Liver (tissue), 9 donors: ENCODE measurements around the gene KAZN. TPM values are rescaled to one million over a fixed set of nuclear protein-coding genes. Genes with fewer than 3 reads are reported as not detected.

ENCODE experiments used
- DNase-seq: peaks from one replicate; pipeline ENCODE4 v3.0.0-alpha.2; 2017; ENCODE audit warnings: low spot score
- H3K27ac ChIP-seq, 2 donors: one replicate each; pipeline ENCODE4 v1.7.0; 2013; ENCODE audit warnings: inconsistent platforms in 2 of 2, low read length in 2 of 2, control low read depth in 1 of 2, low read depth in 1 of 2, mild to moderate bottlenecking in 1 of 2
- H3K27me3 ChIP-seq, 4 donors: one replicate each; pipeline versions ENCODE4 v1.6.1 to v1.7.0; 2013; ENCODE audit warnings: low read length in 3 of 4, inconsistent platforms in 1 of 4, mild to moderate bottlenecking in 1 of 4, moderate library complexity in 1 of 4; ENCODE audit not compliant: control insufficient read depth in 4 of 4, insufficient read depth in 4 of 4
- H3K36me3 ChIP-seq, 4 donors: one replicate each; pipeline versions ENCODE4 v1.6.1 to v1.7.0; 2013; ENCODE audit warnings: low read length in 3 of 4, mild to moderate bottlenecking in 3 of 4, low read depth in 1 of 4, moderate library complexity in 1 of 4; ENCODE audit not compliant: control insufficient read depth in 4 of 4, insufficient read depth in 3 of 4
- H3K4me1 ChIP-seq, 4 donors: one replicate each; pipeline versions ENCODE4 v1.6.1 to v1.7.0; 2013; ENCODE audit warnings: low read length in 3 of 4, mild to moderate bottlenecking in 3 of 4, moderate library complexity in 1 of 4; ENCODE audit not compliant: control insufficient read depth in 4 of 4, insufficient read depth in 4 of 4
- H3K4me3 ChIP-seq, 3 donors: one replicate each; pipeline versions ENCODE4 v1.6.1 to v1.7.0; 2013; ENCODE audit warnings: low read length in 3 of 3, control low read depth in 1 of 3, low read depth in 1 of 3, mild to moderate bottlenecking in 1 of 3
- H3K9ac ChIP-seq, 2 donors: one replicate each; pipeline ENCODE4 v1.7.0; 2013; ENCODE audit warnings: low read length in 2 of 2, mild to moderate bottlenecking in 2 of 2, moderate library complexity in 2 of 2, control low read depth in 1 of 2, low read depth in 1 of 2
- H3K9me3 ChIP-seq, 4 donors: one replicate each; pipeline versions ENCODE4 v1.6.1 to v1.7.0; 2013; ENCODE audit warnings: low read length in 3 of 4; ENCODE audit not compliant: control insufficient read depth in 4 of 4
- EGR1 ChIP-seq, 2 donors: IDR thresholded peaks; 2 replicates each; pipeline ENCODE4 v1.6.1; 2016 to 2018; ENCODE audit warnings: antibody characterized with exemption in 2 of 2, low read depth in 2 of 2
- FOXA1 ChIP-seq: IDR thresholded peaks from 2 replicates; pipeline ENCODE4 v1.6.1; 2016; ENCODE audit warnings: antibody characterized with exemption
- FOXA2 ChIP-seq: IDR thresholded peaks from 2 replicates; pipeline ENCODE4 v1.6.1; 2016; ENCODE audit warnings: antibody characterized with exemption
- GABPA ChIP-seq, 2 donors: IDR thresholded peaks in 1 of 2; conservative IDR thresholded peaks in 1 of 2; 2 replicates each; pipeline ENCODE4 v1.6.1; 2016; ENCODE audit warnings: antibody characterized with exemption in 2 of 2, mild to moderate bottlenecking in 1 of 2, moderate library complexity in 1 of 2
- HNF4A ChIP-seq, 2 donors: conservative IDR thresholded peaks; 2 replicates each; pipeline ENCODE4 v1.6.1; 2016; ENCODE audit warnings: antibody characterized with exemption in 2 of 2, mild to moderate bottlenecking in 2 of 2
- HNF4G ChIP-seq: IDR thresholded peaks from 2 replicates; pipeline ENCODE4 v1.6.1; 2016; ENCODE audit warnings: antibody characterized with exemption
- JUND ChIP-seq, 2 donors: IDR thresholded peaks; 2 replicates each; pipeline ENCODE4 v1.6.1; 2016; ENCODE audit warnings: antibody characterized with exemption in 2 of 2
- NR2F2 ChIP-seq: IDR thresholded peaks from 2 replicates; pipeline ENCODE4 v1.6.1; 2016; ENCODE audit warnings: antibody characterized with exemption
- RAD21 ChIP-seq, 2 donors: IDR thresholded peaks; 2 replicates each; pipeline ENCODE4 v1.6.1; 2016; ENCODE audit warnings: antibody characterized with exemption in 2 of 2, mild to moderate bottlenecking in 2 of 2
- RXRA ChIP-seq, 2 donors: IDR thresholded peaks; 2 replicates each; pipeline ENCODE4 v1.6.1; 2017 to 2018; ENCODE audit warnings: antibody characterized with exemption in 2 of 2, mild to moderate bottlenecking in 1 of 2
- SP1 ChIP-seq: IDR thresholded peaks from 2 replicates; pipeline ENCODE4 v1.6.1; 2018; ENCODE audit warnings: antibody characterized with exemption, mild to moderate bottlenecking
- TAF1 ChIP-seq: conservative IDR thresholded peaks from 2 replicates; pipeline ENCODE4 v1.6.1; 2016; ENCODE audit warnings: antibody characterized with exemption, mild to moderate bottlenecking
- YY1 ChIP-seq: IDR thresholded peaks from 2 replicates; pipeline ENCODE4 v1.6.1; 2016; ENCODE audit warnings: antibody characterized with exemption, mild to moderate bottlenecking
- WGBS: extraction: QIAGEN DNeasy Blood & Tissue Kit; methylation state at CpG from one replicate; pipeline ENCODE4 v1.1.7; 2013; 5-methylcytosine and 5-hydroxymethylcytosine counted together
- polyA plus RNA-seq, 2 donors: library from polyadenylated mRNA; stranded (reverse) in 1 of 2; unstranded in 1 of 2; fragments of 200-250 nt in 1 of 2; fragments of >200 nt in 1 of 2; fragmentation: Nextera tagmentation in 1 of 2; extraction: Ambion mirVana in 1 of 2; gene quantifications; one replicate each; pipeline versions ENCODE4 v1.2.1 to v1.2.3, GENCODE V29; 2013 to 2015
- total RNA-seq, 2 donors: library from RNA; depleted of rRNA; stranded (reverse); fragments of >200 nt; gene quantifications; one replicate each; pipeline ENCODE4 v1.2.3, GENCODE V29; 2014
- TF ChIP-seq, protein P1 (sequence below): IDR thresholded peaks from 2 replicates; pipeline ENCODE4 v1.6.1; 2016; ENCODE audit warnings: antibody characterized with exemption
- TF ChIP-seq, protein P2 (sequence below): IDR thresholded peaks from 2 replicates; pipeline ENCODE4 v1.6.1; 2016; ENCODE audit warnings: antibody characterized with exemption, mild to moderate bottlenecking
- TF ChIP-seq, protein P3 (sequence below): IDR thresholded peaks from 2 replicates; pipeline ENCODE4 v1.6.1; 2016; ENCODE audit warnings: antibody characterized with exemption
- TF ChIP-seq, protein P4 (sequence below): fragments of 150-350 bp; IDR thresholded peaks from 2 replicates; pipeline ENCODE4 v1.5.1; 2017; ENCODE audit warnings: improper control_type of control experiment, low read depth, low read length; ENCODE audit not compliant: missing input control
- TF ChIP-seq, protein P5 (sequence below): IDR thresholded peaks from 2 replicates; pipeline ENCODE4 v1.6.1; 2016; ENCODE audit warnings: antibody characterized with exemption
- donor health status: healthy.
- donor health status: healthy.
- donor health status: healthy.
- donor health status: healthy.
- donor health status: healthy.

KAZN gene
- total and polyA plus RNA-seq, 4 donors = 1.9 to 6.9 (median 2.4) TPM

DNA sequence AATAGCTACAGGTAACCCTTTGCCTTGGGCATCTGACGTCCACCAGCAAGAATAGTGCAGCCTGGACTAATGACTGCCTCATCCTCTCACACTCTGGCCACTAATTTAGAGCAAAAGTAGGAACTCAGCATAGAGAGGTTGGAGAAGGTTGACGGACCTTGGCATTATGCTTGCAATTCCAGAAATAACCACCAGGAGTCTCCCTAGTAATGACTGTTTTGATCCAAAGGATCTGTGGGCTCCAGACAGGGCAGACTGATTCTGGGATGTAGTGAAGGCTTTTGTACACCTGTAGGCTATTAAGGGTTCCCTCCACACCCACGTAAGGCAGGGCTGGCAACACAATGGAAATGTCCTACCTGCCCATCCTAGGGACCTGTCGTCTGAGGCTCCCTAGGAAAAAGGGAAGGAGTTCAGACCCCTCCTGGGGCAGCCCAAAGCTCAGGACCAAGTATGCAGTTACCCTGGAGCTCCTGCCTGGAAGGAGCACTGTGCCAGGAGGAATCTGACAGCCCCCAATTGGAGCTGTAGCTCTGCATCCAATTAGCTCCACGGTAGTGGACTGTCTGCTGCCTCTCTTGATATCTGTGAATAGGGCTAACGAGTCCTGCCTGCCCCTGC, 464.1 kb downstream of the KAZN start:
- Histone ChIP-seq H3K4me3 (no peak overlapping the region), H3K36me3 (no peaks in the 10 kb centered on the region), H3K9me3 (peaks cover 0 to 7% (median 3%) of the 10 kb centered on the region in 4 donors), H3K4me1 (no peaks in the 10 kb centered on the region), H3K27me3 (no peaks in the 10 kb centered on the region), H3K27ac (no peak overlapping the region), H3K9ac (no peak overlapping the region)
- DNase-seq = no peak
- TF ChIP-seq TAF1 = no peak
- no peak for TF ChIP-seq EGR1 (IDR thresholded peaks at IDR 0.05; ENCODE audit: low read depth in 2 of 2)
- TF ChIP-seq NR2F2 = no peak
- TF ChIP-seq FOXA1 = no peak
- TF ChIP-seq, protein P1, sequence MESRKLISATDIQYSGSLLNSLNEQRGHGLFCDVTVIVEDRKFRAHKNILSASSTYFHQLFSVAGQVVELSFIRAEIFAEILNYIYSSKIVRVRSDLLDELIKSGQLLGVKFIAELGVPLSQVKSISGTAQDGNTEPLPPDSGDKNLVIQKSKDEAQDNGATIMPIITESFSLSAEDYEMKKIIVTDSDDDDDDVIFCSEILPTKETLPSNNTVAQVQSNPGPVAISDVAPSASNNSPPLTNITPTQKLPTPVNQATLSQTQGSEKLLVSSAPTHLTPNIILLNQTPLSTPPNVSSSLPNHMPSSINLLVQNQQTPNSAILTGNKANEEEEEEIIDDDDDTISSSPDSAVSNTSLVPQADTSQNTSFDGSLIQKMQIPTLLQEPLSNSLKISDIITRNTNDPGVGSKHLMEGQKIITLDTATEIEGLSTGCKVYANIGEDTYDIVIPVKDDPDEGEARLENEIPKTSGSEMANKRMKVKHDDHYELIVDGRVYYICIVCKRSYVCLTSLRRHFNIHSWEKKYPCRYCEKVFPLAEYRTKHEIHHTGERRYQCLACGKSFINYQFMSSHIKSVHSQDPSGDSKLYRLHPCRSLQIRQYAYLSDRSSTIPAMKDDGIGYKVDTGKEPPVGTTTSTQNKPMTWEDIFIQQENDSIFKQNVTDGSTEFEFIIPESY = no peak
- TF ChIP-seq, protein P2, sequence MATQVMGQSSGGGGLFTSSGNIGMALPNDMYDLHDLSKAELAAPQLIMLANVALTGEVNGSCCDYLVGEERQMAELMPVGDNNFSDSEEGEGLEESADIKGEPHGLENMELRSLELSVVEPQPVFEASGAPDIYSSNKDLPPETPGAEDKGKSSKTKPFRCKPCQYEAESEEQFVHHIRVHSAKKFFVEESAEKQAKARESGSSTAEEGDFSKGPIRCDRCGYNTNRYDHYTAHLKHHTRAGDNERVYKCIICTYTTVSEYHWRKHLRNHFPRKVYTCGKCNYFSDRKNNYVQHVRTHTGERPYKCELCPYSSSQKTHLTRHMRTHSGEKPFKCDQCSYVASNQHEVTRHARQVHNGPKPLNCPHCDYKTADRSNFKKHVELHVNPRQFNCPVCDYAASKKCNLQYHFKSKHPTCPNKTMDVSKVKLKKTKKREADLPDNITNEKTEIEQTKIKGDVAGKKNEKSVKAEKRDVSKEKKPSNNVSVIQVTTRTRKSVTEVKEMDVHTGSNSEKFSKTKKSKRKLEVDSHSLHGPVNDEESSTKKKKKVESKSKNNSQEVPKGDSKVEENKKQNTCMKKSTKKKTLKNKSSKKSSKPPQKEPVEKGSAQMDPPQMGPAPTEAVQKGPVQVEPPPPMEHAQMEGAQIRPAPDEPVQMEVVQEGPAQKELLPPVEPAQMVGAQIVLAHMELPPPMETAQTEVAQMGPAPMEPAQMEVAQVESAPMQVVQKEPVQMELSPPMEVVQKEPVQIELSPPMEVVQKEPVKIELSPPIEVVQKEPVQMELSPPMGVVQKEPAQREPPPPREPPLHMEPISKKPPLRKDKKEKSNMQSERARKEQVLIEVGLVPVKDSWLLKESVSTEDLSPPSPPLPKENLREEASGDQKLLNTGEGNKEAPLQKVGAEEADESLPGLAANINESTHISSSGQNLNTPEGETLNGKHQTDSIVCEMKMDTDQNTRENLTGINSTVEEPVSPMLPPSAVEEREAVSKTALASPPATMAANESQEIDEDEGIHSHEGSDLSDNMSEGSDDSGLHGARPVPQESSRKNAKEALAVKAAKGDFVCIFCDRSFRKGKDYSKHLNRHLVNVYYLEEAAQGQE = no peak
- TF ChIP-seq, protein P3, sequence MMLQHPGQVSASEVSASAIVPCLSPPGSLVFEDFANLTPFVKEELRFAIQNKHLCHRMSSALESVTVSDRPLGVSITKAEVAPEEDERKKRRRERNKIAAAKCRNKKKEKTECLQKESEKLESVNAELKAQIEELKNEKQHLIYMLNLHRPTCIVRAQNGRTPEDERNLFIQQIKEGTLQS = no peak
- TF ChIP-seq, protein P4, sequence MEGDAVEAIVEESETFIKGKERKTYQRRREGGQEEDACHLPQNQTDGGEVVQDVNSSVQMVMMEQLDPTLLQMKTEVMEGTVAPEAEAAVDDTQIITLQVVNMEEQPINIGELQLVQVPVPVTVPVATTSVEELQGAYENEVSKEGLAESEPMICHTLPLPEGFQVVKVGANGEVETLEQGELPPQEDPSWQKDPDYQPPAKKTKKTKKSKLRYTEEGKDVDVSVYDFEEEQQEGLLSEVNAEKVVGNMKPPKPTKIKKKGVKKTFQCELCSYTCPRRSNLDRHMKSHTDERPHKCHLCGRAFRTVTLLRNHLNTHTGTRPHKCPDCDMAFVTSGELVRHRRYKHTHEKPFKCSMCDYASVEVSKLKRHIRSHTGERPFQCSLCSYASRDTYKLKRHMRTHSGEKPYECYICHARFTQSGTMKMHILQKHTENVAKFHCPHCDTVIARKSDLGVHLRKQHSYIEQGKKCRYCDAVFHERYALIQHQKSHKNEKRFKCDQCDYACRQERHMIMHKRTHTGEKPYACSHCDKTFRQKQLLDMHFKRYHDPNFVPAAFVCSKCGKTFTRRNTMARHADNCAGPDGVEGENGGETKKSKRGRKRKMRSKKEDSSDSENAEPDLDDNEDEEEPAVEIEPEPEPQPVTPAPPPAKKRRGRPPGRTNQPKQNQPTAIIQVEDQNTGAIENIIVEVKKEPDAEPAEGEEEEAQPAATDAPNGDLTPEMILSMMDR = no peak
- TF ChIP-seq HNF4G = no peak
- no peak for TF ChIP-seq GABPA (IDR thresholded peaks at IDR 0.05 in 1 of 2, conservative IDR thresholded peaks at IDR 0.05 in 1 of 2)
- no peak for TF ChIP-seq FOXA2
- no peak for TF ChIP-seq HNF4A (conservative IDR thresholded peaks at IDR 0.05)
- TF ChIP-seq, protein P5, sequence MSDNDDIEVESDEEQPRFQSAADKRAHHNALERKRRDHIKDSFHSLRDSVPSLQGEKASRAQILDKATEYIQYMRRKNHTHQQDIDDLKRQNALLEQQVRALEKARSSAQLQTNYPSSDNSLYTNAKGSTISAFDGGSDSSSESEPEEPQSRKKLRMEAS = no peak
- TF ChIP-seq RAD21 (IDR thresholded peaks at IDR 0.05) = no peak
- no peak for TF ChIP-seq JUND (IDR thresholded peaks at IDR 0.05)
- no peak for TF ChIP-seq RXRA (IDR thresholded peaks at IDR 0.05)
- TF ChIP-seq YY1 = no peak
- TF ChIP-seq SP1 = no peak
- 91% methylated on average over 6 of the region's 6 CpGs for WGBS
